GM10248 (cell line): ENCODE measurements around the gene CYSTM1.
A peak's percentile ranks its signal among the peaks of the same experiment; 100 is the strongest.

Source experiments
- CTCF ChIA-PET: fragments of 300-600 bp; sonication (Branson Sonifier 250); formaldehyde crosslinking; extraction: SDS; loops from one replicate; lab custom pipeline; 2021; ENCODE audit warnings: antibody characterized with exemption; lab: Yijun Ruan, JAX
- POLR2A ChIA-PET: fragments of 350-650 bp; sonication (Branson Sonifier 250); formaldehyde crosslinking; extraction: SDS; loops from one replicate; lab custom pipeline; 2020; ENCODE audit warnings: antibody characterized with exemption; lab: Yijun Ruan, JAX
- DNase-seq: peaks from one replicate; pipeline ENCODE4 v3.0.0; 2012; ENCODE audit errors: extremely low spot score
- CTCF ChIP-seq: IDR thresholded peaks from 2 replicates; pipeline ENCODE4 v1.5.1; 2012; ENCODE audit warnings: mild to moderate bottlenecking, low read depth; ENCODE audit errors: extremely low read depth, missing control alignments, control extremely low read depth

Gene CYSTM1

GRCh38 chr5:140219068-140219991, 44.3 kb downstream of the CYSTM1 start:
- no peak for TF ChIP-seq CTCF
- CTCF ChIA-PET, result interaction anchor here (1.1 to 2.7 kb wide), 4 partner anchors 12 to 50 kb away, joined by 3 to 15 read pairs (median 4); no protein-coding TSS in a partner anchor
- DNase-seq, result no peak
- POLR2A ChIA-PET, result no interaction called here

- CTCF ChIA-PET, result interaction anchor here (1.0 to 2.7 kb wide), 7 partner anchors 8 to 138 kb away, joined by 3 to 15 read pairs (median 5); no protein-coding TSS in a partner anchor
- POLR2A ChIA-PET, result no interaction called here
- no peak for TF ChIP-seq CTCF
- DNase-seq, result peak; percentile 32
Measured at GRCh38 chr5:140220032-140220697, 45.2 kb downstream of the CYSTM1 start.

GRCh38 chr5:140220698-140221064, 45.7 kb downstream of the CYSTM1 start:
- ChIA-PET CTCF (interaction anchor here (0.7 to 2.7 kb wide), 9 partner anchors 9 to 138 kb away, joined by 3 to 15 read pairs (median 5); no protein-coding TSS in a partner anchor), POLR2A (no interaction called here)
- no peak for TF ChIP-seq CTCF
- no peak for DNase-seq

GRCh38 chr5:140221697-140222223, 46.8 kb downstream of the CYSTM1 start:
- POLR2A ChIA-PET, result no interaction called here

GRCh38 chr5:140222416-140222815, 47.4 kb downstream of the CYSTM1 start:
- no peak for TF ChIP-seq CTCF
- ChIA-PET CTCF (interaction anchor here (1.7 kb wide), 1 partner anchor 22 kb away, joined by 8 read pairs; no protein-coding TSS in a partner anchor), POLR2A (no interaction called here)
- no peak for DNase-seq

More at GRCh38 chr5:140221697-140222223, 46.8 kb downstream of the CYSTM1 start:
- TF ChIP-seq CTCF, result no peak
- CTCF ChIA-PET, result interaction anchor here (1.7 to 1.9 kb wide), 3 partner anchors 14 to 130 kb away, joined by 6 to 8 read pairs (median 7); no protein-coding TSS in a partner anchor
- DNase-seq, result no peak

GRCh38 chr5:140223567-140223966, 48.6 kb downstream of the CYSTM1 start:
- no peak for TF ChIP-seq CTCF
- POLR2A ChIA-PET, result no interaction called here
- DNase-seq, result no peak
- CTCF ChIA-PET, result interaction anchor here (0.8 to 2.7 kb wide), 7 partner anchors 9 to 140 kb away, joined by 3 to 12 read pairs (median 4); no protein-coding TSS in a partner anchor
